Ovary (tissue), 3 donors: ENCODE measurements around the gene PAX8.
"Not testable (repeated sequence)": the region's sequence is repeated elsewhere in the genome, so short reads cannot be mapped to it uniquely, and the experiment has no call there.

ENCODE experiments used
- CTCF ChIP-seq, 3 donors: fragments of 450-650 bp in 2 of 3; fragments of 200-600 bp in 1 of 3; IDR thresholded peaks; one replicate each; pipeline versions ENCODE4 v1.5.1 to v1.8.0; 2016 to 2022; ENCODE audit warnings: antibody characterized with exemption in 3 of 3, mild to moderate bottlenecking in 1 of 3
- POLR2A ChIP-seq: fragments of 450-650 bp; IDR thresholded peaks from one replicate; pipeline ENCODE4 v1.6.1; 2017; ENCODE audit warnings: antibody characterized with exemption, mild to moderate bottlenecking, moderate library complexity
- donor health status: DM: no; HTN: no; CAD: no.

GRCh38 chr2:113311191-113311590 lies 32.5 kb upstream of the PAX8 start:
- not testable (repeated sequence) for TF ChIP-seq POLR2A; CTCF (IDR thresholded peaks at IDR 0.05)
